GM08714 (cell line): ENCODE data around the gene SHC4.

ENCODE experiments used
- H3K4me3 ChIP-seq: fragments of 200-500 bp; sonication (Bioruptor generic); 2 replicates; pipeline ENCODE4 v1.5.1; 2014; ENCODE audit warnings: mild to moderate bottlenecking, low read length, inconsistent platforms
- ZNF274 ChIP-seq: IDR thresholded peaks from 2 replicates; pipeline ENCODE4 v1.6.1; 2012; ENCODE audit warnings: mild to moderate bottlenecking, low read depth, low read length

SHC4 gene

GRCh38 chr15:48782911-48783310 lies 180.8 kb downstream of the SHC4 start:
- H3K4me3 ChIP-seq: no peak overlapping the region
- no peak for TF ChIP-seq ZNF274

GRCh38 chr15:48781481-48782081 lies 182.1 kb downstream of the SHC4 start:
- H3K4me3 ChIP-seq: no peak overlapping the region
- no peak for TF ChIP-seq ZNF274

- H3K4me3 ChIP-seq: no peak overlapping the region
- no peak for TF ChIP-seq ZNF274
Observed at GRCh38 chr15:48781017-48781416, 182.7 kb downstream of the SHC4 start.

- no peak for TF ChIP-seq ZNF274
- H3K4me3 ChIP-seq: no peak overlapping the region
Observed at GRCh38 chr15:48778331-48778730, 185.4 kb downstream of the SHC4 start.

- H3K4me3 ChIP-seq: no peak overlapping the region
- no peak for TF ChIP-seq ZNF274
Observed at GRCh38 chr15:48777645-48778330, 185.9 kb downstream of the SHC4 start.

- TF ChIP-seq ZNF274: no peak
- no peak overlapping the region for H3K4me3 ChIP-seq
Observed at GRCh38 chr15:48775546-48775945, 188.2 kb downstream of the SHC4 start.

GRCh38 chr15:48774484-48774883 lies 189.2 kb downstream of the SHC4 start:
- H3K4me3 ChIP-seq: no peak overlapping the region
- TF ChIP-seq ZNF274: no peak
